Memory B cell (primary cell): ENCODE data around the gene POLN.

Experiments used
- ATAC-seq: fragments of 150-1000 bp; cut with Tn5 transposase; 2 replicates; pipeline ENCODE4 v1.10.0; 2021; ENCODE audit warnings: low read depth, mild to moderate bottlenecking, moderate library complexity
- DNase-seq, 2 donors: peaks; one replicate each; pipeline ENCODE4 v3.0.0; 2022; ENCODE audit warnings: low spot score in 2 of 2
- H3K27ac Mint-ChIP-seq: one replicate; pipeline ENCODE4 v1.8.0; 2022; ENCODE audit warnings: mild to moderate bottlenecking, moderate library complexity, mixed read lengths
- H3K27me3 Mint-ChIP-seq: one replicate; pipeline ENCODE4 v1.8.0; 2022; ENCODE audit warnings: mixed read lengths
- H3K36me3 Mint-ChIP-seq: one replicate; pipeline ENCODE4 v1.8.0; 2022; ENCODE audit warnings: mild to moderate bottlenecking, mixed read lengths
- H3K4me1 Mint-ChIP-seq: one replicate; pipeline ENCODE4 v1.8.0; 2022; ENCODE audit warnings: mixed read lengths
- H3K4me3 Mint-ChIP-seq: one replicate; pipeline ENCODE4 v1.8.0; 2022; ENCODE audit warnings: mild to moderate bottlenecking, moderate library complexity, mixed read lengths
- H3K9me3 Mint-ChIP-seq: one replicate; pipeline ENCODE4 v1.8.0; 2022; ENCODE audit warnings: mixed read lengths

The POLN gene

DNA sequence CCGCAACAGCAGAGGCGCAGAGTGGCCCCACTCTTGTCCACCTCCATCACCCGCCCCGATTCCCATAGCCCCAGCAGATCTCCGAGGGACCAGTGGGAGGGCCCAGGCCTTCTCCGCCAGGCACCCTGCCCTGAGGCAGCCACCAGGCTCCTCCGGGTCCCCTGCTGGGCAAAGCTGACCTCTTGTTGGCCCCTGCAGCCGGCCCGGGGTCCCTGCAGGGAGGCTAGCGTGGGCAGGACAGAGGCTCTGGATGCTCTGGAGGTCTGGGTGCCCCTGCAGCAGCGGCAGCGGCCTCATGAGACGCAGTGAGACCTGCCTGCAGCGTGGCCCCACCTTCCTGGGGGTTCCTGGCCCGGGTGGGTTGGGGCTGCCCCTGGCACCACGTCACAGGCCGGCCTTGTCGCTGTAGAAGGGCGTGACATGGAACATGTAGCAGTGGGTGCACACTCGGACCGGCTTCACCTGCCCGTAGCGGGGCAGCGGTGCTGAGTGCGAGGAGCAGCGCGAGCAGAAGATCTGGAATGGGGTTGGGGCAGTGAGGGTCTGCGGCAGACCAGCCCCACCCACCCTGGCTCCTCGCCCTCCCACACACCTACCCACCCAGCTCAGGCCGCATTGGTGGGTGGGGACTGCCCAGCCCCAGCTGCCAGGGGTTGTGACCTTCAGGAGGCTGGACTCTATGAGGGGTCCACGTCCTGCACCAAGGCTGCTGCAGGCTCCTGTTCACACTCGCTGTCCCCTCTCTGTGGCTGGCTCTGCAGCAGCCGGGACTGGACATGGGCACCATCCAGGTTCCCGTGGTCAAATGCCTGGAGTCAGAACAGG, 28.6 kb upstream of the POLN start:
- Mint-ChIP-seq H3K27ac (no peak overlapping the region), H3K9me3 (no peaks in the 10 kb centered on the region), H3K36me3 (peaks cover 2% of the 10 kb centered on the region), H3K4me1 (no peaks in the 10 kb centered on the region), H3K4me3 (no peak overlapping the region), H3K27me3 (peaks cover 4% of the 10 kb centered on the region)
- no peak for DNase-seq
- ATAC-seq: no peak

DNA sequence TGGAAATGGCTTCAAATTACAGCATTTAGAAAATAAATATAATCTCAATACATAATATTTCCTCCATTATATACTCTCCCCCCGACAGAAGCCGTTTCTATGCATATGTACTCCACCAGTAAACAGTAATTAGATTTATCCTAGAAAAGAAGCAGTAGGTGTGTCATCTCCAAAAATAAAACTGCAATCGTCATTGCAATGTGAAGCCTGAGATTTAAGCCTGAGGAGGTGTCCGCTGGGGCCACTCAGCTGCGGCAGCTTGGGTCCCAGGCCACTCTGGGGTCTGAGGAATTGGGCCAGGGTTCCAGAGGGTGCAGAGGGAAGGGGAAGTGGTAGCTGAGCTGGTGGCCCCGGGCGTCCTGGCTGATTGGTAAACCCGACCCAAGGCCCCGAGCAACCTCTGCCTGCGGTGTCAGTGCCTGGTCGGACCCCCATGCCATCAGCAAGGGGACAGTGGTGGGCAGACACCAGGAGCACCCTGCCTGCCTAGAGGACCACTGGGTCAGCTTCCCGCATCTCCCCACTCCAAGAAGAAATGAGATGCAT, 27.8 kb upstream of the POLN start:
- Mint-ChIP-seq H3K27me3 (peaks cover 4% of the 10 kb centered on the region), H3K4me1 (no peaks in the 10 kb centered on the region), H3K9me3 (no peaks in the 10 kb centered on the region), H3K4me3 (no peak overlapping the region), H3K36me3 (peaks cover 2% of the 10 kb centered on the region), H3K27ac (no peak overlapping the region)
- no peak for ATAC-seq
- DNase-seq: no peak

GRCh38 chr4:2269206-2269531, 27.2 kb upstream of the POLN start:
- H3K9me3 Mint-ChIP-seq: no peaks in the 10 kb centered on the region
- H3K36me3 Mint-ChIP-seq: peaks cover 2% of the 10 kb centered on the region
- peaks cover 4% of the 10 kb centered on the region for H3K27me3 Mint-ChIP-seq
- peaks cover 2% of the 10 kb centered on the region for H3K4me1 Mint-ChIP-seq
- DNase-seq (no peak), ATAC-seq (no peak)
- no peak overlapping the region for H3K27ac Mint-ChIP-seq
- H3K4me3 Mint-ChIP-seq: no peak overlapping the region

GRCh38 chr4:2268357-2269205, 26.7 kb upstream of the POLN start:
- Mint-ChIP-seq H3K9me3 (no peaks in the 10 kb centered on the region), H3K27ac (no peak overlapping the region), H3K4me1 (peaks cover 3% of the 10 kb centered on the region), H3K27me3 (peaks cover 4% of the 10 kb centered on the region), H3K36me3 (peaks cover 2% of the 10 kb centered on the region), H3K4me3 (no peak overlapping the region)
- DNase-seq (no peak), ATAC-seq (no peak)

- peaks cover 2% of the 10 kb centered on the region for H3K36me3 Mint-ChIP-seq
- H3K4me1 Mint-ChIP-seq: peaks cover 3% of the 10 kb centered on the region
- DNase-seq (no peak), ATAC-seq (no peak)
- H3K27ac Mint-ChIP-seq: no peak overlapping the region
- H3K27me3 Mint-ChIP-seq: peaks cover 2% of the 10 kb centered on the region
- no peaks in the 10 kb centered on the region for H3K9me3 Mint-ChIP-seq
- H3K4me3 Mint-ChIP-seq: no peak overlapping the region
Observed at GRCh38 chr4:2267841-2268240, 25.9 kb upstream of the POLN start.

DNA sequence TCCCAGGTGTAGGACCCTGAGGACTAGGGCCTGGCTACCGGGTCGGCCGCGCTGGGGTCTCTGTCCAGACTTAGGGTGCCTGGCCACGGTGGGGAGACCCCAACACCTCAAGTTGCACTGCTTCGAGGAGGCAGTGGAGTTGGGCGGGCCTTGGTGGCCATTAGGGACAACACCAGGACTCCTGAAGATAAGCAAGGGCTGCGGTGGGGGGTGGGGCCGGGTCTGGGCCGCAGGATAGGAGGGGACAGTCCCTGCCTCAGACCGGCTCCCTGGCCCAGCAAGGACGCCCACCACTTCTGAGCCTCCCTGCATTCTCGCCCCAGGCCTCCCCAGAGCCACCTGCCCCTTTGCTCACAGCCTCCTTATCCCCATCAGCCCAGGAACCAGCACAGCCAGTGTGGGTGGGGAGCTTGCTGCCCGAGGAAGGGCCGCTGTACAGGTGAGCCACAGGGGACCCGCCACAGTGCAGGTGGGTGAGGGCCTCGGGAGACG, 25.4 kb upstream of the POLN start:
- Mint-ChIP-seq H3K27ac (no peak overlapping the region), H3K36me3 (peaks cover under 1% of the 10 kb centered on the region), H3K9me3 (no peaks in the 10 kb centered on the region), H3K4me1 (peaks cover 3% of the 10 kb centered on the region), H3K27me3 (peaks cover under 1% of the 10 kb centered on the region), H3K4me3 (no peak overlapping the region)
- ATAC-seq (no peak), DNase-seq (no peak)

DNA sequence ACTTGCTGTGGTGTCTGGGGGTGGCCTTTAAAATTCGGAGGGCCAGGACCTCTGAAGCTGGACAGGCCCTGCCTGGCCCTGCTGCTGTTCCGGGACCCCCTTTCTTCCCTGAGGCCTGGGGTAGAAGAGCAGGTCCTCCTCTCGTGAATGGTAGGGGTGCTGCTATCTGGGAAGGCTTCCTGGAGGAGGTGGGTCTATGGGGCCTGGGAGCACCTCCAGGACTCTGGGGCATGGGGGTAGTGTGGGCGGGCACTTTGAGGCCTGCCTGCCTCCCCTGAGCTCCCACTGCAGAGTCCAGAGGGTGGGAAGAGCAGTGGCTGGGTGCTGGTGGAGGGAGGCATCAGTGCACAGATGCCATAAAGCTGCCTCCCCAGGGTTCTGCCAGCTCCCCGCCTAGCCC, 24.9 kb upstream of the POLN start:
- H3K9me3 Mint-ChIP-seq: no peaks in the 10 kb centered on the region
- H3K27me3 Mint-ChIP-seq: no peaks in the 10 kb centered on the region
- ATAC-seq (no peak), DNase-seq (no peak)
- H3K27ac Mint-ChIP-seq: no peak overlapping the region
- H3K4me1 Mint-ChIP-seq: peaks cover 3% of the 10 kb centered on the region
- H3K4me3 Mint-ChIP-seq: no peak overlapping the region
- no peaks in the 10 kb centered on the region for H3K36me3 Mint-ChIP-seq

GRCh38 chr4:2266181-2266580, 24.3 kb upstream of the POLN start:
- Mint-ChIP-seq H3K27me3 (no peaks in the 10 kb centered on the region), H3K36me3 (no peaks in the 10 kb centered on the region), H3K4me3 (no peak overlapping the region), H3K27ac (no peak overlapping the region), H3K9me3 (no peaks in the 10 kb centered on the region), H3K4me1 (peaks cover 3% of the 10 kb centered on the region)
- ATAC-seq (no peak), DNase-seq (no peak)

- Mint-ChIP-seq H3K4me1 (peaks cover 3% of the 10 kb centered on the region), H3K27me3 (no peaks in the 10 kb centered on the region), H3K9me3 (no peaks in the 10 kb centered on the region), H3K4me3 (no peak overlapping the region), H3K36me3 (no peaks in the 10 kb centered on the region), H3K27ac (no peak overlapping the region)
- DNase-seq (no peak), ATAC-seq (no peak)
Observed at GRCh38 chr4:2265113-2266110, 23.5 kb upstream of the POLN start.

- no peak overlapping the region for H3K27ac Mint-ChIP-seq
Observed at GRCh38 chr4:2264481-2265041, 22.6 kb upstream of the POLN start.

GRCh38 chr4:2263926-2264321, 22.0 kb upstream of the POLN start:
- H3K27ac Mint-ChIP-seq: no peak overlapping the region
- ATAC-seq: no peak
- no peaks in the 10 kb centered on the region for H3K9me3 Mint-ChIP-seq
- DNase-seq: no peak
- H3K4me1 Mint-ChIP-seq: peaks cover 3% of the 10 kb centered on the region
- no peaks in the 10 kb centered on the region for H3K27me3 Mint-ChIP-seq
- H3K4me3 Mint-ChIP-seq: peak overlapping the region; percentile 14
- H3K36me3 Mint-ChIP-seq: no peaks in the 10 kb centered on the region

More at GRCh38 chr4:2264481-2265041, 22.6 kb upstream of the POLN start:
- Mint-ChIP-seq H3K4me1 (peaks cover 3% of the 10 kb centered on the region), H3K4me3 (no peak overlapping the region), H3K27me3 (no peaks in the 10 kb centered on the region), H3K9me3 (no peaks in the 10 kb centered on the region), H3K36me3 (no peaks in the 10 kb centered on the region)
- DNase-seq (no peak), ATAC-seq (no peak)

DNA sequence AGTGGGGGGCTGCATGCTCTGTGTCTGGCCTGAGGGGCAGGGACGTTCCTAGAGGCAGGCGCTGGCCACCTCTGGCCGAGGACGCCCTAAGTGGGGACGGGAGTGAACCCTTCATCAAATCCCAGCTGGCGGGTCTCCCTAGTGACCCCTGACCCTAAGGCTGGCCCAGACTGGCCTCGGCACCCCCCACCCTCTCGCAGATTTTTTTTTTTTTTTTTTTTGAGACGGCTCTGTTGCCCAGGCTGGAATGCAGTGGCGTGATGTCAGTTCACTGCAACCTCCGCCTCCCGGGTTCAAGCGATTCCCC, 21.0 kb upstream of the POLN start:
- H3K36me3 Mint-ChIP-seq: no peaks in the 10 kb centered on the region
- H3K27me3 Mint-ChIP-seq: no peaks in the 10 kb centered on the region
- H3K27ac Mint-ChIP-seq: peak overlapping the region; percentile 87
- H3K4me3 Mint-ChIP-seq: peak overlapping the region; percentile 85
- H3K4me1 Mint-ChIP-seq: peaks cover 3% of the 10 kb centered on the region
- ATAC-seq (no peak), DNase-seq (no peak)
- H3K9me3 Mint-ChIP-seq: no peaks in the 10 kb centered on the region

GRCh38 chr4:2262145-2262943, 20.4 kb upstream of the POLN start:
- Mint-ChIP-seq H3K4me3 (peak overlapping the region; percentile 85), H3K27ac (peak overlapping the region; percentile 87), H3K9me3 (no peaks in the 10 kb centered on the region), H3K36me3 (no peaks in the 10 kb centered on the region), H3K27me3 (no peaks in the 10 kb centered on the region), H3K4me1 (peaks cover 7% of the 10 kb centered on the region)
- ATAC-seq (peak; percentile 84), DNase-seq (peak; percentile 94 to 96)
